Activated CD4-positive, alpha-beta T cell treated with anti-CD3 and anti-CD28 coated beads, Interleukin-2, amount 50 U/mL, for 4 hours (primary cell): ENCODE data around the gene PTGER4.
A peak's percentile ranks its signal among the peaks of the same experiment; 100 is the strongest.
"Not testable (repeated sequence)": the region's sequence is repeated elsewhere in the genome, so short reads cannot be mapped to it uniquely, and the experiment has no call there.

Source experiments
- DNase-seq, 2 experiments: peaks; one replicate each; pipeline ENCODE4 v3.0.0-alpha.2; 2020

PTGER4 gene

DNA sequence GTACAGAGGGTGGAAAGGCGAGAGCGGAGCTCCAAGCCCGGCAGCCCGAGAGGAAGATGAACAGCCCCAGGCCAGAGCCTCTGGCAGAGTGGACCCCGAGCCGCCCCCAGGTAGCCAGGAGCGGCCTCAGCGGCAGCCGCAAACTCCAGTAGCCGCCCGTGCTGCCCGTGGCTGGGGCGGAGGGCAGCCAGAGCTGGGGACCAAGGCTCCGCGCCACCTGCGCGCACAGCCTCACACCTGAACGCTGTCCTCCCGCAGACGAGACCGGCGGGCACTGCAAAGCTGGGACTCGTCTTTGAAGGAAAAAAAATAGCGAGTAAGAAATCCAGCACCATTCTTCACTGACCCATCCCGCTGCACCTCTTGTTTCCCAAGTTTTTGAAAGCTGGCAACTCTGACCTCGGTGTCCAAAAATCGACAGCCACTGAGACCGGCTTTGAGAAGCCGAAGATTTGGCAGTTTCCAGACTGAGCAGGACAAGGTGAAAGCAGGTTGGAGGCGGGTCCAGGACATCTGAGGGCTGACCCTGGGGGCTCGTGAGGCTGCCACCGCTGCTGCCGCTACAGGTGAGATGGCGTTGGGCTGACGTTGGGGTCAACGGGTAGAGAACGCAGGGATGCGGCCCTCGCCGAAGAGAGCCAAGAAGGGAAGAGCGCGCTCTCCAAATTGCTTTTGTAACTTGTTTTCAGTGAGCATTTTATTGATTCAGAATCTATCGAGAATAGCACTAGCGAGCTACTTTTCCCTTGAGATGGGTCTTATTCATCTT is at the start of gene PTGER4:
TSS of gene PTGER4 (plus strand) at position 3 of the 769 bp plus-strand sequence. CDS start 1,079 bp downstream, outside the sequence.
- DNase-seq, result peak; percentile 8 to 18

- no peak for DNase-seq
These were observed 49.6 kb upstream of the PTGER4 start for GRCh38 chr5:40630126-40630525.

DNA sequence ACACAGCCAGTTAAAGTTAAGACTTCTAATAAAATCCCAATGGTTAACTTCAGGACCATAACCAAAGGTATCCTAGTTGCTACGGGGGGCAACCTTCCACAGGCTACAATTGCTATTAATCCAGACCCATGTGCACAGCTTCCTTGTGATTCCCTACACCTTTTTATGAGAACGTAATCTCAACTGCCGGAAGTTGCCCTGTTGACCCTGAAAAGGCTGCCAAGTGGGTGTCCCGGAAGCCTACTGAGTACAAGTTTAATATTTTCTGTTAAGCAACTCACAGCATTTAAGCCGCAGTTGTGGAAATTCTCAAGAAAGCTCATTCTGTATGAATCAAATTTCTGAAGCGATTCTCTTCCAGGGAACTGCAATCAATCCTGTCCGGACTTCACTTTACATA is 48.5 kb upstream of the PTGER4 start:
- no peak for DNase-seq

DNA sequence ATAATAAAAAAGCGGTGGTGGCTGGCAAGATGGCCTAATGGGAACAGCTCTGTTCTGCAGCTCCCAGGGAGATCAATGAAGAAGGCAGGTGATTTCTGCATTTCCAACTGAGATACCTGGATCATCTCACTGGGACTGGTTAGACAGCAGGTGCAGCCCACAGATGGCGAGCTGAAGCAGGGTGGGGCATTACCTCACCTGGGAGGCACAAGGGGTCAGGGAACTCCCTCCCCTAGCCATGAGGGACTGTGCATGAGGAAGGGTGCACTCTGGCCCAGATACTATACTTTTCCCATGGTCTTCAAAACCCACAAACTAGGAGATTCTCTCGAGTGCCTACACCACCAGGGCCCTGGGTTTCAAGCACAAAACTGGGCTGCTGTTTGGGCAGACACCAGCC is 45.6 kb upstream of the PTGER4 start:
- no peak for DNase-seq

- no peak for DNase-seq
These were observed 45.1 kb upstream of the PTGER4 start for GRCh38 chr5:40634593-40634992.

DNA sequence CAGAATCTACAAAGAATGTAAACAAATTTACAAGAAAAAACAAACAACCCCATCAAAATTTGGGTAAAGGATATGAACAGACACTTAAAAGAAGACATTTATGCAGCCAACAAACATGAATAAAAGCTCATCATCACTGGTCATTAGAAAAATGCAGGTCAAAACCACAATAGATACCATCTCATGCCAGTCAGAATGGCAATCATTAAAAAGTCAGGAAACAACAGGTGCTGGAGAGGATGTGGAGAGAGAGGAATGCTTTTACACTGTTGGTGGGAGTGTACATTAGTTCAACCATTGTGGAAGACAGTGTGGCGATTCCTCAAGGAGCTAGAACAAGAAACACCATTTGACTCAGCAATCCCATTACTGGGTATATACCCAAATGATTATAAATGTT is 40.2 kb upstream of the PTGER4 start:
- DNase-seq, result not testable (repeated sequence)

- no peak for DNase-seq
These were observed 33.4 kb upstream of the PTGER4 start for GRCh38 chr5:40646266-40646665.

DNA sequence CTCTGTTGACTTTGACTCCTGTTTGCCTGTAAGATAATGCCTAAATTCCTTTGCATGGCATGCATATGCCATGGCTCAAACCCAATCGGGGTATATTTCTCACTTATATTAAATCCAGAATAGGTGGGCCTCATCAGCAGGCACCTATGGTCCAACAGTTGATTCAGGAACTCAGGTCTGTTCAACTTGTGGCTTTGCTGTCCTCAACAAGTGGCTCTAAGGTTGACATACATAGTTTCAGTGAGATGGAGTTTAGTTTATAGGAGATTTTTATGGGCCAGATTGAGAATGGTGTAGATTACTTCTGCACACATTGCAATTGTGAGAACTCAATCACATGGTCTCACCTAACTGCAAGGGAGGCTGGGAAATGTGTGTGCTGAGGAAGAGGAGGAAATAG is 31.6 kb upstream of the PTGER4 start:
- no peak for DNase-seq

DNA sequence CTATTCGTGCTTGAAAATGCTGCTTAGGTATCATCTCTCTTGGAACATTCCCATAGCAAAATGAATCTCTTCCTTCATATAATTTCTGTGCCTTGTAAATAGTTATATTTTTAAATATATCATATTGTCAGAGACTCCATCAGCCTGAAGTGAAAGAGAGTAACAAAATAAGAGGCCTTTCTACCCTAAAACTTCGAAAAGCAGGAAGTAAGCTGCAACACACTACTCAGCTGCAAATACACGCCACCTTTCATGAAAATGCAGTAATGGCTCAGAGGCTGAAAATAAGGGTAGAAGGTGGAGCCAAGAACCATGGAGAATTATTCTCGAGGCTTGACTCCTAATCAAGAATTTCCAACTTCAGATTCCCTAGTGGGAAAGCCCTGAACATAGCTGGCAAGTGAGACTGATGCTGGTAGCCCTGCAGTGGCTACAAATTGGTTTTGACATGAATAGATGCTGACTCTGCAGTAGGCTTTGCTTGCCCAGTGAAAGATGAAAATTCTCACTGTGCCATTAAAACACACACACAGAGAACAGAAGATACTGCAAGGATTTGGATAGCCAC is 30.2 kb upstream of the PTGER4 start:
- no peak for DNase-seq

DNA sequence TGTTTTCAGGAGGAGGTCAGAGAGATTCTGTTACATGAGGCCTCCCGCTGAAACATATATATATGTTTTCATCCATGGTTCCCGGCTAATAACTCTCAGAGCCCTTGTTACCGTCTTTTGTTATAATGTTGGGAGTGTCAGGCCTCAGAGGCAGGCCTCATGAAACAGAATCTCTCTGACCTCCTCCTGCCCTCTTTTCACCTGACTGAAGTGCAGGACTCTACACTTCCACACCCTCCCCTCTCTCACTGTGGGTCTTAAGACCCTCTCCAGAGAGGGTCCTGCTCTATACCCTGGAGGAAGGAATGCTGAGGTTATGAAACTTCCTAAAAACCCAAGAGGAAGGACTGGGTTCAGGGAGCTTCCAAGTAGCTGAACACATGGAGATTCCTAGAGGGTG is 28.5 kb upstream of the PTGER4 start:
- DNase-seq, result no peak

DNA sequence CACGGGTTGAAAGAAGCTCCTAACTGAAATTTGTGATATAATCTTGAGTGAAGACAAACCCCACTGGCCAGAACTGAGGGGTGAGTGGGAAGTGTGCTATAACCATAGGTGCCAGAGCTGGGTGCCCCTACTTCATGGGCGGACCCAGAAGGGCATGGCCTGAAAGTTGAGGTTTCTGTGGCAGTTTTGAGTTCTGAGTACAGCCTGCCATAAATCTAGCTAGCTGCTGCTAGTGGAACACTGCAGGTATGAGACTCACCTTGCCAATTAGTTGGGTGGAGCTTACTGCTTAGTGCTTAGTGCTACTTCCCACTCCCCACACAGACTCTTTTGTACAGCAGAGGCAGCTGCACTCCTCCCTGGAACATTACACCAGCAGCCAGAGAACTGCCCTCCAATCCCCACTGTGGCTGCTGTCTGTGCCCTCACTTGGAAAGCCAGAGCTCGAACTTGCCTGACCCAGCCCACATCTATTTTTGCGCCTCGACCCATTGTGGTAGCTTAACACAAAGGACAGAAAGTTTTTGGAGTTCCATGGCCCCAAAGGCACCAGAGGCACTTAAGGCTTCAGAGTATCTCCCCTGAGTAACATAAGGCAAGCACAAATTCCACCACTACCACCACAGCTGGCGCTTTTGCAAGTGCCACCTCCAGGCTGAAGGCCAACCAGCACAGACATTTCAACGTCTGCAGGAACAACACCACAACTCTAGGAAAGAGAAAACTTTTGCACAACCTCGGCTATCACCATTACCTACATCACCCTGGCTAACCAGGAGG is 27.1 kb upstream of the PTGER4 start:
- no peak for DNase-seq

DNA sequence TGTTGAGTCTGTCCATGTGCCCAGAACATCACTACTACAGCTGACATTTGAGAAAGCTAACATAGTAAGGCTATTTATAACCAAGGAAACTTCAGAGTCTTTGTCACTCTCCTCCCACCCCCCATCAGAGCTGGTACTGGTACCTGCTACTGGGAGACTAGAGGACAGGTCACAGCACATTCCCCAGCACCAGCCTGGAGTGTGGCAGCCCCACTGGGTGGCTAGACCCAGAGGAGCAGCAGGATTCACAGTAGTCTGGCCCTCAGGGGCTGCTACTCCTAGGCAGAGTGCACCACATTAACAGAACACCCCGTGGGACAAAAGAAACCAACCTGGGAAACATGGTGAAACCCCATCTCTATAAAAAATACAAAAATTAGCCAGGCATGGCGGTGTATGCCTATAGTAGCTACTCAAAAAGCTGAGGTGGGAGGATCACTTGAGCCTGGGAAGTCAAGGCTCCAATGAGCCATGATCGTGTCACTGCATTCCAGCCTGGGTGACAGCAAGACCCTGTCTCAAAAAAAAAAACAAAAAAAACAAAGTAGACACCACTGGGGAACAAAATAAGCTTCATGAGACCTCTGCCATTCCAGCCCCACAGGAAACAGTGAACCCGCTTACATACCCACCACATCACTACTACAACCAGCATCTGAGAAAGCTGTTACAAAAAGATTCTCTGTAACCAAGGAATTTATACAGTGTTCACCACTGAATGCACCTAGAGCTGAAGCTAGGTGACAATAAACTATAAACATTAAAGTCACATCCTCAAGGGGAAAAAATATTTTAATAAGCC is 26.3 kb upstream of the PTGER4 start:
- no peak for DNase-seq

DNA sequence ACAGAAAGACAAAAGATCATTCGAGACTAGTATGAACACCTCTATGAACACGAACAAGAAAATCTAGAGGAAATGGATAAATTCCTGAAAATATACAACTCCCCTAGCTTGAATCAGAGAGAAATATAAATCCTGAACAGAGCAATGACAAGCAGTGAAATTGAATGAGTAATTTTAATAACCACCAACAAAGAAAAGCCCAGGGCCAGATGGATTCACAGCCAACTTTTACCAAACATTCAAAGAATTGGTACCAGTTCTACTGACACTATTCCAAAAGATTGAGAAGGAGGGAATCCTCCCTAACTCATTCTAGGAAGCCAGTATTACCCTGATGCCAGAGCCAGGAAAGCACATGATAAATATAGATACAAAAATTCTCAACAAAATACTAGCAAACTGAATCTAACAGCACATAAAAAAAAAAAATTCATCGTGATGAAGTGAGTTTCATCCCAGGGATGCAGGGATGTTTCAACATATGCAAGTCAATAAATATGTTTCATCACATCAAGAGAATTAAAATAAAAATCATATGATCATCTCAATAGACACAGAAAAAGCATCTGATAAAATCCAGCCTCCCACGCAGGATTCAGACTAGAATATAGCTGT is 25.2 kb upstream of the PTGER4 start:
- no peak for DNase-seq

DNA sequence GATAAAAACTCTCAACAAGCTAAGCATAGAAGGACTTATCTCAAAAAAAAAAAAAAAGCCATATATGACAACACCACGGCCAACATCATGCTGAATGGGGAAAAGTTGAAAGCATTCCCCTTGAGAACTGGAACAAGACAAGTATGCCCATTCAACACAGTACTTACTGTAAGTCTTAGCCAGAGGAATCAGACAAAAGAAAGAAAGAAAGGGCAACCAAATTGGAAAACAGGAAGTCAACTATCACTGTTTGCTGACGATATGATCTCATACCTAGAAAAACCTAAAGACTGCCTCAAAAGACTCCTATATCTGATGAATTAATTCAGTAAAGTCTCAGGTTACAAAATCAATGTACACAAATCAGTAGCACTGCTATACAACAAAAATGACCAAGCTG is 24.6 kb upstream of the PTGER4 start:
- DNase-seq, result no peak

- DNase-seq, result not testable (repeated sequence)
These were observed 23.6 kb upstream of the PTGER4 start for GRCh38 chr5:40656091-40656490.

DNA sequence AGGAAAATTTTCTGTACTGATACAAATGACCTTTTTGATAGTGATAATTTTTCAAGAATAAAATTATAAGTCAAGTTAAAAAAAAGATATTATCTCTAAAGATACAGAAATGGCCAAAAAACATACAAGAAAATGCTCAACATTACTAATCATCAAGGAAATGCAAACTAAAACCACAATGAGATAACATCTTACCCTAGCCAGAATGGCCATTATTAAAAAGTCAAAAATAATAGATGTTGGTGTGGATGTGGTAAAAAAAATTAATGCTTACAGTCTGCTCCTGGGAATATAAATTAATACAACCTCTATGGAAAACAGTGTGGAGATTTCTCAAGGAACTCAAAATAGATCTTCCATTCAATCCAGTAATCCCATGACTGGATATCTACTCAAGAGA is 22.9 kb upstream of the PTGER4 start:
- DNase-seq, result no peak

DNA sequence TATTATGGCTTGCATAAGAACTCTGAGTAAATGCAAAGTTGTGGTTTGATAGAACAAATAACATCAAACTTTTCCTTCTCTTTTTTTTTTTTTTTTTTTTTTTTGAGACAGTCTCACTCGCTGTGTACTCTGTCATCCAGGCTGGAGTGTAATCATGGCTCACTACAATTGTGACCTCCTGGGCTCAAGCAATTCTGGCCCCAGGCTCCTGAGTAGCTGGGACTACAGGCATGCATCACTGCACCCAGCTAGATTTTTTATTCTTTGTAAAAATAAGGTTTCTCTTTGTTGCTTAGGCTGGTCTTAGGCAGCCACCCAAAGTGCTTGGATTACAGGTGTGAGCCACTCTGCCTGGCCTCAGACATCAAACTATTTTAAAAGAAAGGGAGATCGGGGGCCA is 19.0 kb upstream of the PTGER4 start:
- DNase-seq, result no peak

DNA sequence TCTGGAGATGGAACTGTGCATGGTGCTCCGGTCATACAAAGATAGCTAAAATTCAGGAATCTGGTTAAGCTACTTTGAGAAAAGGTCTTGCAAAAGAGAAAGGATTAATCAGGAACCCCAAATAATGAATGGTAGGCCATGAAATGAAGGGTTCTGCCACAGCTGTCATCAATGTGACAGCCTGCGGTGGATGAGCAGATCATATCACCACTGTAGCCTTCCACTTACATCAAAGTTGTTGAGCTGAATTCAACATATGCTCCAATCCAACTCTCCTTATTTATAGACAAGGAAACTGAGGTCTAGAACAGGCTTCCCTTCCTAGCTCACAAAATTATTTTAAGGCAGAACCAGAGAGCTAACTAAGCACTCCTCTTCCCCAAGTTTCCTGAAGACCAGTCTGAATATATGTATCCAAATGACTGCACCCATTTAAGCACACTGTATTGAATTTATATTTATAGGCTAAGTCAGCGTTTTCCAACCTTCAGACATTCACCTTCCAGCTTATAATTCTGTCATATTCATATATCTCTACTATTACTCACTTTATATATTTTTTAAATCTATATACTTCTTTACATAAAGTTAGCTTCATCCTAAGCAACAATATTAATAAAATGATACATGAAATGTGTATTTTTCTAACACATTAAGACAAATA is 13.9 kb upstream of the PTGER4 start:
- no peak for DNase-seq

- DNase-seq, result no peak
These were observed 13.1 kb upstream of the PTGER4 start for GRCh38 chr5:40666657-40667056.

- DNase-seq, result no peak
These were observed 12.5 kb upstream of the PTGER4 start for GRCh38 chr5:40667161-40667663.

GRCh38 chr5:40669606-40670390 is 9.9 kb upstream of the PTGER4 start:
- no peak for DNase-seq
